HepG2 (cell line): ENCODE data around the gene ZNF736. TPM values are rescaled to one million over a fixed set of nuclear protein-coding genes. Genes with fewer than 3 reads are reported as not detected.

Source experiments
- ATAC-seq: fragments of 200-7000 bp; cut with Tn5 transposase; 3 replicates; pipeline ENCODE4 v1.9.1; 2020; ENCODE audit warnings: mild to moderate bottlenecking, moderate library complexity
- BruUV-seq: library from RNA; stranded (reverse); fragments of 400-500 nt; replicated peaks from 2 replicates; lab custom pipeline; 2021; lab: Mats Ljungman, UMichigan
- CTCF ChIA-PET: fragments of 300-600 bp; formaldehyde crosslinking; extraction: SDS; loops from one replicate; lab custom pipeline; 2021; ENCODE audit warnings: low total read pairs, inconsistent platforms, low intra/inter-chr PET ratio; lab: Yijun Ruan, JAX
- POLR2A ChIA-PET: fragments of 350-600 bp; sonication (Branson Sonifier 250); formaldehyde crosslinking; loops from one replicate; lab custom pipeline; 2020; ENCODE audit warnings: antibody characterized with exemption, inconsistent platforms; lab: Yijun Ruan, JAX
- DNase-seq: peaks from one replicate; pipeline ENCODE4 v3.0.0-alpha.2; 2015; ENCODE audit warnings: low spot score
- FAIRE-seq: peaks from 3 replicates; lab custom pipeline; 2011; peaks lifted over from hg19 to GRCh38; lab: Jason Lieb, UNC
- H2AFZ ChIP-seq: one replicate; pipeline ENCODE4 v1.6.1; 2011; ENCODE audit warnings: low read length, inconsistent platforms
- H3K27ac ChIP-seq: fragments of 300-600 bp; 3 replicates; pipeline ENCODE4 v1.8.0; 2011; ENCODE audit warnings: mixed run types, mild to moderate bottlenecking, mixed read lengths, low read length, inconsistent platforms; ENCODE audit not compliant: insufficient read depth; ENCODE audit errors: extremely low read length
- H3K27me3 ChIP-seq, 2 experiments: fragments of 200-600 bp in 1 of 2; 2 replicates in 1 of 2; 3 replicates in 1 of 2; pipeline versions ENCODE4 v1.6.0 to v1.8.0; 2011; ENCODE audit warnings: low read length in 2 of 2, mild to moderate bottlenecking in 2 of 2, moderate library complexity in 2 of 2, inconsistent platforms in 1 of 2; ENCODE audit not compliant: insufficient read depth in 2 of 2, control insufficient read depth in 1 of 2
- H3K36me3 ChIP-seq, 2 experiments: fragments of 200-600 bp in 1 of 2; replicated peaks in 1 of 2; 2 replicates in 1 of 2; 3 replicates in 1 of 2; pipeline versions ENCODE4 v1.5.1 to v1.8.0; 2011; ENCODE audit warnings: low read length in 2 of 2, inconsistent platforms in 1 of 2; ENCODE audit not compliant: insufficient read depth in 2 of 2, control insufficient read depth in 1 of 2
- H3K4me1 ChIP-seq: 2 replicates; pipeline ENCODE4 v1.5.1; 2012; ENCODE audit warnings: low read length, inconsistent platforms; ENCODE audit not compliant: insufficient read depth
- H3K4me2 ChIP-seq: 2 replicates; pipeline ENCODE4 v1.6.0; 2011; ENCODE audit warnings: low read depth, low read length, inconsistent platforms
- H3K4me3 ChIP-seq, 3 experiments: fragments of 200-600 bp in 1 of 3; sonication (generic), shearing (Covaris generic) in 1 of 3; replicated peaks in 1 of 3; 2 replicates each; pipeline ENCODE4 v1.5.1; 2011 to 2016; ENCODE audit warnings: low read length in 3 of 3, inconsistent platforms in 2 of 3, low read depth in 2 of 3, mild to moderate bottlenecking in 2 of 3, control low read depth in 1 of 3, mixed read lengths in 1 of 3; ENCODE audit not compliant: insufficient read depth in 1 of 3
- H3K79me2 ChIP-seq: one replicate; pipeline ENCODE4 v1.6.1; 2011; ENCODE audit warnings: low read length, inconsistent platforms; ENCODE audit not compliant: insufficient read depth
- H3K9ac ChIP-seq: 2 replicates; pipeline ENCODE4 v1.6.0; 2011; ENCODE audit warnings: mild to moderate bottlenecking, low read depth, low read length, inconsistent platforms; ENCODE audit not compliant: insufficient read depth
- H3K9me3 ChIP-seq: 2 replicates; pipeline ENCODE4 v1.5.1; 2012; ENCODE audit warnings: mild to moderate bottlenecking, low read length
- H4K20me1 ChIP-seq: 2 replicates; pipeline ENCODE4 v1.6.0; 2011; ENCODE audit warnings: inconsistent platforms, mild to moderate bottlenecking, low read length, moderate library complexity; ENCODE audit not compliant: insufficient read depth
- CEBPZ ChIP-seq: IDR thresholded peaks from 2 replicates; pipeline ENCODE4 v1.6.1; 2012; ENCODE audit warnings: low read length, improper control_type of control experiment
- CSRNP2 ChIP-seq: sonication (generic); formaldehyde crosslinking; conservative IDR thresholded peaks from 2 replicates; pipeline ENCODE4 v1.8.0; 2022; ENCODE audit warnings: low read depth, missing genetic modification reagents
- MED1 ChIP-seq: sonication (generic); formaldehyde crosslinking; IDR thresholded peaks from 2 replicates; pipeline ENCODE4 v1.4.0; 2020; ENCODE audit warnings: missing genetic modification reagents
- NFKB2 ChIP-seq: sonication (generic); formaldehyde crosslinking; IDR thresholded peaks from 2 replicates; pipeline ENCODE4 v1.4.0; 2020; ENCODE audit warnings: missing genetic modification reagents, borderline replicate concordance
- NR1H2 ChIP-seq: sonication (generic); formaldehyde crosslinking; IDR thresholded peaks from 2 replicates; pipeline ENCODE4 v1.8.1; 2022; ENCODE audit warnings: low read depth, missing genetic modification reagents, borderline replicate concordance
- PCBP2 ChIP-seq: fragments of 200-400 bp; formaldehyde crosslinking; optimal IDR thresholded peaks from 2 replicates; pipeline ENCODE3; 2018; ENCODE audit warnings: low read length, low read depth; ENCODE audit not compliant: poor library complexity, severe bottlenecking
- RBM22 ChIP-seq: fragments of 200-400 bp; formaldehyde crosslinking; optimal IDR thresholded peaks from 2 replicates; pipeline ENCODE3; 2017; ENCODE audit warnings: mild to moderate bottlenecking, low read length, moderate library complexity
- RBM39 ChIP-seq: fragments of 200-400 bp; formaldehyde crosslinking; IDR thresholded peaks from one replicate; pipeline ENCODE4 v1.6.1; 2018; ENCODE audit warnings: antibody characterized with exemption, mild to moderate bottlenecking, low read depth, low read length; ENCODE audit not compliant: poor library complexity, severe bottlenecking
- ZBTB1 ChIP-seq: sonication (generic); formaldehyde crosslinking; IDR thresholded peaks from 2 replicates; pipeline ENCODE4 v1.4.0; 2020; ENCODE audit warnings: missing genetic modification reagents, borderline replicate concordance
- ZBTB10 ChIP-seq: sonication (generic); formaldehyde crosslinking; IDR thresholded peaks from 2 replicates; pipeline ENCODE4 v1.4.0; 2020; ENCODE audit warnings: missing genetic modification reagents, borderline replicate concordance
- ZBTB7B ChIP-seq: sonication (generic); formaldehyde crosslinking; IDR thresholded peaks from 2 replicates; pipeline ENCODE4 v1.4.0; 2020; ENCODE audit warnings: missing genetic modification reagents
- ZNF180 ChIP-seq: sonication (generic); formaldehyde crosslinking; IDR thresholded peaks from 2 replicates; pipeline ENCODE4 v1.4.0; 2020; ENCODE audit warnings: low read depth, missing genetic modification reagents, borderline replicate concordance
- ZNF275 ChIP-seq: sonication (generic); formaldehyde crosslinking; IDR thresholded peaks from 2 replicates; pipeline ENCODE4 v1.8.0; 2022; ENCODE audit warnings: missing genetic modification reagents, mild to moderate bottlenecking, inconsistent platforms, borderline replicate concordance
- ZNF468 ChIP-seq: sonication (generic); formaldehyde crosslinking; IDR thresholded peaks from 2 replicates; pipeline ENCODE4 v1.8.0; 2022; ENCODE audit warnings: mild to moderate bottlenecking, moderate library complexity, missing genetic modification reagents
- ZSCAN21 ChIP-seq: sonication (generic); formaldehyde crosslinking; IDR thresholded peaks from 2 replicates; pipeline ENCODE4 v1.8.0; 2022; ENCODE audit warnings: mild to moderate bottlenecking, missing genetic modification reagents, moderate library complexity, borderline replicate concordance
- WGBS: methylation state at CpG from one replicate; pipeline ENCODE4 v1.1.6; 2017; ENCODE audit warnings: low lambda C conversion rate; 5-methylcytosine and 5-hydroxymethylcytosine counted together
- in situ Hi-C: cut with HindIII; loops from 2 replicates; pipeline ENCODE4 v1.10.0; 2017; ENCODE audit warnings: low pct_unique_long_range_greater_than_20kb; ENCODE audit not compliant: extremely low pct_ligation_motif_present
- intact Hi-C: fragments of 100-400 bp; cut with micrococcal nuclease; formaldehyde crosslinking; loops from one replicate; pipeline ENCODE4 v1.10.0; 2022; ENCODE audit not compliant: unreplicated experiment
- polyA plus RNA-seq, 8 experiments: library from polyadenylated mRNA; depleted of rRNA in 3 of 8; stranded (reverse) in 7 of 8; unstranded in 1 of 8; fragments of >200 nt; fragmentation: Illumina TruSeq in 4 of 8; extraction: Trizol in 4 of 8; gene quantifications; 2 replicates each; pipeline versions ENCODE4 v1.2.1 to v1.2.3, GENCODE V29; 2011 to 2016; ENCODE audit warnings: low read depth in 4 of 8, missing spikeins in 1 of 8, mixed read lengths in 1 of 8; ENCODE audit not compliant: insufficient read depth in 1 of 8
- total RNA-seq, 5 experiments: library from RNA; depleted of rRNA; stranded (reverse); fragments of >200 nt; fragmentation: Illumina TruSeq; extraction: Trizol; gene quantifications; 2 replicates each; pipeline ENCODE4 v1.2.3, GENCODE V29; 2016; ENCODE audit warnings: low read depth in 1 of 5

ZNF736 gene
- total and polyA plus RNA-seq, 2 of the 13 experiments (the other 11 are each of a cell fraction or from before 2014, with no cell fraction given): not detected

GRCh38 chr7:64294701-64295420 lies 18.9 kb upstream of the ZNF736 start:
- POLR2A ChIA-PET: no interaction called here
- no TSS peak for BruUV-seq
- DNase-seq (no peak), FAIRE-seq (no peak), ATAC-seq (no peak)
- peaks cover 100% of the 10 kb centered on the region for H3K9me3 ChIP-seq
- no CpG with 5 or more reads among the region's 1 CpG for WGBS
- no peaks in the 10 kb centered on the region for H3K4me1 ChIP-seq
- intact Hi-C loops: no loop called here
- no peak overlapping the region for H3K27ac ChIP-seq
- CTCF ChIA-PET: no interaction called here
- in situ Hi-C loops: no loop called here
- H4K20me1 ChIP-seq: no peaks in the 10 kb centered on the region
- H3K79me2 ChIP-seq: no peaks in the 10 kb centered on the region
- H3K4me2 ChIP-seq: no peak overlapping the region
- H3K4me3 ChIP-seq: no peak overlapping the region
- no peaks in the 10 kb centered on the region for H3K36me3 ChIP-seq
- H3K9ac ChIP-seq: no peak overlapping the region
- H3K27me3 ChIP-seq: no peaks in the 10 kb centered on the region
- H2AFZ ChIP-seq: no peak overlapping the region
- TF ChIP-seq PCBP2: no peak
- no peak for TF ChIP-seq NR1H2 (CRISPR knock-in tag)
- no peak for TF ChIP-seq ZNF180 (CRISPR knock-in tag)
- no peak for TF ChIP-seq ZBTB10
- TF ChIP-seq MED1 (CRISPR knock-in tag): no peak
- no peak for TF ChIP-seq ZSCAN21
- no peak for TF ChIP-seq RBM39
- no peak for TF ChIP-seq ZNF468
- no peak for TF ChIP-seq ZBTB1
- no peak for TF ChIP-seq RBM22
- no peak for TF ChIP-seq ZBTB7B (CRISPR knock-in tag)
- no peak for TF ChIP-seq NFKB2
- no peak for TF ChIP-seq CSRNP2 (CRISPR knock-in tag)
- no peak for TF ChIP-seq ZNF275 (CRISPR knock-in tag)
- no peak for TF ChIP-seq CEBPZ
